Urinary bladder (tissue), 4 donors: ENCODE data around the gene SUCNR1. TPM values are rescaled to one million over a fixed set of nuclear protein-coding genes. Genes with fewer than 3 reads are reported as not detected.
"Not testable (repeated sequence)": the region's sequence is repeated elsewhere in the genome, so short reads cannot be mapped to it uniquely, and the experiment has no call there.

Experiments used
- DNase-seq: peaks from one replicate; pipeline ENCODE4 v3.0.0-alpha.2; 2015; ENCODE audit errors: extremely low spot score
- H3K27ac ChIP-seq: one replicate; pipeline ENCODE4 v1.5.1; 2013; ENCODE audit warnings: low read depth, mild to moderate bottlenecking, moderate library complexity
- H3K36me3 ChIP-seq: one replicate; pipeline ENCODE4 v1.6.1; 2013; ENCODE audit warnings: mild to moderate bottlenecking, moderate library complexity; ENCODE audit not compliant: insufficient read depth
- H3K4me1 ChIP-seq: one replicate; pipeline ENCODE4 v1.6.1; 2013; ENCODE audit warnings: mild to moderate bottlenecking, moderate library complexity; ENCODE audit not compliant: insufficient read depth
- H3K4me3 ChIP-seq: one replicate; pipeline ENCODE4 v1.5.1; 2013; ENCODE audit warnings: low read depth, low read length
- WGBS: extraction: QIAGEN DNeasy Blood & Tissue Kit; methylation state at CpG from one replicate; pipeline ENCODE4 v1.1.7; 2013; 5-methylcytosine and 5-hydroxymethylcytosine counted together
- polyA plus RNA-seq: library from polyadenylated mRNA; stranded (reverse); fragments of 200-250 nt; gene quantifications from one replicate; pipeline ENCODE4 v1.2.3, GENCODE V29; 2013
- total RNA-seq: library from RNA; depleted of rRNA; stranded (reverse); fragments of >200 nt; gene quantifications from one replicate; pipeline ENCODE4 v1.2.3, GENCODE V29; 2014
- donor health status: healthy with polysubstance abuse.
- donor health status: healthy.

SUCNR1 gene
- total and polyA plus RNA-seq, 2 donors, result 0.08 to 0.48 TPM

DNA sequence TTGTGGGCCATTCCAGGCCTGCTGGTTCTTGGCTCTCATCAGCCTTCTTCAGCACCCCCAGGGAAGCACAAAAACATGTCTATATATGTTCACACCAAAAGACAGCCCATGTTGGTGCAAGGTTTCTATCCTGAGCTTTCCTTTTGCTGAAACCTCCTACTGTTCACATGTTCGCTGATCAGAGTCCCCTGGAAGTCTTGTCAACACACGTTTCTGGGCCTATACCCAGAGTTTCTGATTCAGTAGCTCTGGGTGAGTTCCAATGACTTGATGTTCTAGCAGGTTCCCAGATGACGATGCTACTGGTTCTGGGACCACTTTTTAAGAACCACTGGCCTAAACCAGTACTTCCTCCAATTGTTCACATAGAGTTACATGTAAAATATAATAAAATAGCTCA is 46.0 kb downstream of the SUCNR1 start:
- DNase-seq, result no peak
- Histone ChIP-seq H3K27ac (no peak overlapping the region), H3K4me3 (no peak overlapping the region), H3K36me3 (no peaks in the 10 kb centered on the region), H3K4me1 (no peaks in the 10 kb centered on the region)
- WGBS, result 77% methylated on average over 3 of the region's 3 CpGs

DNA sequence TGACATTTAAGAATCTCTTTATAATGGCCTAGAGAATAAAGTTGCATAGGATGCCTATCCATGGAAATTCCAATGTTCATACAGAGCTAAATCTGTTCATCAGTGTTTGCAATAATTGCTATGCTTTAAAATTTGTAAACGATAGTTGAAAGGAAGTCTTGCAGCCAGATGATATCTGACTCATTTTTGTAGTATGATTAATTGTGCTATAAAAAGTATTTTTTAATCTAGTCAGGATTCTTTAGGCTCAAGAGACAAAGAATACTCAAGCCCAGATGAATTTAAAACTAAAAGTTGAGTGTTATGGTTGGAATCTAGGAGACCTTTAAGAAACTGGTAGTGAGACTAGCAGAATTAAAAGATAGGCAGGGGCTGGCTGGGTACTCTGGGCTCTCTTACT is 50.5 kb downstream of the SUCNR1 start:
- no peak overlapping the region for H3K27ac ChIP-seq
- no peaks in the 10 kb centered on the region for H3K36me3 ChIP-seq
- H3K4me3 ChIP-seq, result no peak overlapping the region
- DNase-seq, result no peak
- H3K4me1 ChIP-seq, result peaks cover 3% of the 10 kb centered on the region
- 3% methylated on average over 1 of the region's 1 CpG for whole genome bisulfite sequencing

DNA sequence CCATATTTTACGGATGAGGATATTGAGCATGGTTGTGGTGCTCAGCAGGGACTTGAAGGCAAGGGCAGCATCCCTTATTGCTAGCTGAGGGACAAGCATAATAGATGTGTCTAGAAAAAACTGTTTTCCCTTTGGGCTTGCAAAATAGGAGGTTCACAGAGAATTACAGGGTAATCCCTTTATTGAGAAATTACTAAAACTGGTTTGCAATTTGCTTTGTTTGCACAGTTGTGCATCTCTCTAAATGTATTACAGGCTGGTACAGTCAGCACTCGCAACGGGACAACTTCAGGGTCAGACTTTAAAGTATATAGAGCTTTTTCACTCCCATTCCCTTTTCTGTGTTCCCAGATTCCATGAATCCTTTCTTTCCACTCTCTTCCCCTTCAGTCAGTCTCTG is 51.3 kb downstream of the SUCNR1 start:
- Histone ChIP-seq H3K4me1 (peaks cover 3% of the 10 kb centered on the region), H3K27ac (no peak overlapping the region), H3K36me3 (no peaks in the 10 kb centered on the region), H3K4me3 (no peak overlapping the region)
- 95% methylated on average over 3 of the region's 3 CpGs for WGBS
- no peak for DNase-seq

DNA sequence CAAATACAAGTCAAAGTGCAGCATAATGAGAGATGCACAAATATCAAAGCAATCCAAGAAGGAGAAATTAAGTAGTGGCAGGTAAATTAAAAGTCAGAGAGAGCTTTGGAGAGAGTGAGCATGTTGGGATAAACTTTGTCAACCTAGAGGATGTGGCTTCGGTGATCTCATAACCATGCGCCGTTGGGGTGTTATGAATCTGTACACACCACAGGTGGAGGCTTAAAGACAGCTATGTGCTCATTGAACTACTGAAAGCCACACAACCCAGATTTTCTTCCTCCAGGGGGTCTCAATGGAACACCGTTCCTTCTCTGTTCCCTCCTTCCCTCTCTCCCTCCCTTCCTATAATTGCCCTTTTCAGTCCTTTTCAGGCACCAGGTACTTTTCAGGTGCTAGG is 52.0 kb downstream of the SUCNR1 start:
- Histone ChIP-seq H3K27ac (no peak overlapping the region), H3K4me1 (peaks cover 3% of the 10 kb centered on the region), H3K36me3 (no peaks in the 10 kb centered on the region), H3K4me3 (no peak overlapping the region)
- no peak for DNase-seq
- WGBS, result 94% methylated on average over 4 of the region's 4 CpGs

DNA sequence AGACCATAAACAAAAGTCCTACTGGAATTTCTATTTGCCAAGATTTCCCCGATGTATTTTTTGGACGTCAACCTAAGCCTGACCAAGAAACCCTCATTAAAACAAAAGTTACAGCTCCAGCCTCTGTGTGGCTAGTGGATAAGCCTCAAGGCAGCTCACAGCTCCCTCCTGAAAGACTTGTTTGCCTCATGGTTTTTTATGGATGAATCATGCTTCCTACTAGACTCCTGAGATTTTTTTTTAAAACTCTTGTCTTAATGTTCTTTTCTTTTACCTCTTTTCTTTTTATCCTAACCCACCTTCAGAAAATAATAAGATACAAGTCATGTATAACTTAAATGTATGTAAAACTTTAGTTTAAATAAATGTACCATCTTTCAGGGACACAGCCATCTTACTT is 52.4 kb downstream of the SUCNR1 start:
- Histone ChIP-seq H3K36me3 (no peaks in the 10 kb centered on the region), H3K27ac (no peak overlapping the region), H3K4me1 (peaks cover 3% of the 10 kb centered on the region), H3K4me3 (no peak overlapping the region)
- no peak for DNase-seq
- WGBS, result 25% methylated on average over 2 of the region's 2 CpGs

DNA sequence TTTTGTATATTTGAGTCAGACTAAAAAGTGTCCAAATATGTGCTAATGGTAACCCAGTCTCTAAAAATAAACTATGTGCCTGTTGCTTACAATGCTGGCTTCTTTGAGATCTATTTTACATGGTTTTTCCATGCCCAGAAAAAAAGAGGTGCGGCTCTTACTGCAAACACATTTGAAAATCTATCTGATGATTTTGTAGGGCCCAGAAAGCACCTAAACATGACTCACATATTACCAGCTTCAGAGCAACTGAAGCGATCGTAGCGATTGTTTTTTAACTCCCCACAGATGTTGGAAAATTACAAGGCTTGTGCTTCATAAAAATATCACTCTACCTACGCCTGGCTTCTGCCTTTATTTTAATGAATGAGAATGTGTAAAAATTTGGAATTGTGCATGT is 53.5 kb downstream of the SUCNR1 start:
- no peak for DNase-seq
- no peak overlapping the region for H3K27ac ChIP-seq
- no peaks in the 10 kb centered on the region for H3K36me3 ChIP-seq
- 69% methylated on average over 5 of the region's 5 CpGs for WGBS
- H3K4me1 ChIP-seq, result peaks cover 3% of the 10 kb centered on the region
- H3K4me3 ChIP-seq, result no peak overlapping the region

DNA sequence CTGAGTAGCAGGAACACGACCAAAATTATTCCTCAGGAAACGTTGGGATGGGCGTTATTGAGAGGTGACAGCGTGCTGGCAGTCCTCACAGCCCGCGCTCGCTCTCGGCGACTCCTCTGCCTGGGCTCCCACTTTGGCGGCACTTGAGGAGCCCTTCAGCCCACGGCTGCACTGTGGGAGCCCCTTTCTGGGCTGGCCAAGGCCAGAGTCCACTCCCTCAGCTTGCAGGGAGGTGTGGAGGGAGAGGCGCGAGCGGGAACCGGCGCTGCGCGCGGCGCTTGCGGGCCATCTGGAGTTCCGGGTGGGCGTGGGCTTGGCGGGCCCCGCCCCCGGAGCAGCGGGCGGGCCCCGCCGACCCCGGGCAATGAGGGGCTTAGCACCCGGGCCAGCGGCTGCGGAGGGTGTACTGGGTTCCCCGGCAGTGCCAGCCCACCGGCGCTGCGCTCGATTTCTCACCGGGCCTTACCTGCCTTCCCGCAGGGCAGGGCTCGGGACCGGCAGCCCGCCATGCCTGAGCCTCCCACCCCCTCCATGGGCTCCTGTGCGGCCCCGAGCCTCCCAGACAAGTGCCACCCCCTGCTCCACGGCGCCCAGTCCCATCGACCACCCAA is 54.6 kb downstream of the SUCNR1 start:
- WGBS, result 96% methylated on average over 49 of the region's 49 CpGs
- H3K36me3 ChIP-seq, H3K27ac ChIP-seq, H3K4me1 ChIP-seq, DNase-seq, H3K4me3 ChIP-seq: not testable (repeated sequence)

DNA sequence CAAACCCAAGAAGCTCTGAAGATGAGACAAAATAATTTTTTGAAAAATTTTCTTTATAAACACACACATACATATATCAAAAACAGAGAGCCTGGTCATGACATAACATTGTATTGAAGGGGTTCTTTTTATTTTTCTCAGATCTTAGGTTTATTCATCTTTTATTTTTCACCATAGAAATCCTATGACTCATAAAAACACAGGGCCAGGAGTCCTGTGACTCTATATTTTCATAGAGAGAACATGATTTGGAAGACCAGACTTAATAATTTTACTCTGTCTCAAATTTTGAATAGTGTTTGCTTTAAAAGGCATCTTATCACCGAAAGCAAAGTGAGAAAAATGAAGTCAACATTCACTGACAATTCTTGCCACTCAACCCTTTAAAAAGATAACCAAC is 57.7 kb downstream of the SUCNR1 start:
- 70% methylated on average over 1 of the region's 1 CpG for WGBS

DNA sequence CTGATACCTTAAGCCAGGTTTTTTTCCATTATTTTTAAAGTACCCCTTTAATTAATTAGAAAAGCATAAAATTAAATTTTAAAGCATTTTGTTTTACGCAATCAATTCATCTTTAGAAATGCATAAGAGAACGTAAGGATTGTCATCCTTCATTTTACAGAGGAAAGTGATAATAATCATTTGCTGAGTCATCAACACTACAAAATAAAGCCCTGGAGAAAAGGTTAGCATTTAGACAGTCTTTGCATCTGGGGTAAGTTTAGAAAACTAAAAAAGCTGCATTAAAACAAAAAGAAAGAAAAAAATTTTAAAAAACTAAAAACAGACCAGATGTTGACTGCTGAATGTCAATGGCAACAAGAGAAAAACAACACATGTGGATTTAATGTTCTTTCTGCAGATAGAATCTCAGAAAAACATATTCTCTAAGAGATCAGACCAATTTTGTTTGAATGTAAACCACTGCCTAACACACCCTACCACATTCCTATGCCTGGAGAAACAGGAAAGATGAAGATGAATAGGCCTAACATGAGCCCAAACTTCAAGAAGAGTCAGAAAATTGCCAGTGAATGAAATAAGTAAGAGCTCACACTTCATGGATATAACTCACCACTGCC is 59.9 kb downstream of the SUCNR1 start:
- H3K4me1 ChIP-seq, result no peaks in the 10 kb centered on the region
- H3K36me3 ChIP-seq, result no peaks in the 10 kb centered on the region
- no peak for DNase-seq
- no peak overlapping the region for H3K4me3 ChIP-seq
- WGBS, result 52% methylated on average over 2 of the region's 2 CpGs
- no peak overlapping the region for H3K27ac ChIP-seq

More for the DNA sequence above, 57.7 kb downstream of the SUCNR1 start:
- Histone ChIP-seq H3K4me1 (peaks cover 3% of the 10 kb centered on the region), H3K27ac (no peak overlapping the region), H3K36me3 (no peaks in the 10 kb centered on the region), H3K4me3 (no peak overlapping the region)
- no peak for DNase-seq

Other genes starting within 250 kb of the SUCNR1 start
- gene AADACL2, start 139.7 kb upstream of the SUCNR1 start, total RNA-seq, result 0.48 TPM
- gene AADACL2, start 139.7 kb upstream of the SUCNR1 start, polyA plus RNA-seq, result 1.4 TPM
- 0.69 TPM for gene AADAC, start 59.5 kb upstream of the SUCNR1 start, total RNA-seq
- gene AADAC, start 59.5 kb upstream of the SUCNR1 start, polyA plus RNA-seq, result 0.94 TPM